OCI-LY3 (cell line): ENCODE data around the gene LGMN.

Source experiments
- H2AFZ ChIP-seq: fragments of 200-600, 300-600 bp; shearing (Covaris generic); 2 replicates; pipeline ENCODE4 v1.6.0; 2014; ENCODE audit warnings: antibody characterized with exemption, low read depth, low read length
- H3K27ac ChIP-seq: fragments of 200-600, 300-600 bp; sonication (generic); 2 replicates; pipeline ENCODE4 v1.5.1; 2014; ENCODE audit warnings: mild to moderate bottlenecking, low read length, moderate library complexity, mixed read lengths
- H3K27me3 ChIP-seq: fragments of 200-600, 300-600 bp; sonication (generic); 2 replicates; pipeline ENCODE4 v1.6.1; 2014; ENCODE audit warnings: low read depth, low read length, mixed read lengths
- H3K36me3 ChIP-seq: fragments of 200-600, 300-600 bp; sonication (generic); replicated peaks from 2 replicates; pipeline ENCODE3; 2014; ENCODE audit warnings: low read depth, low read length, mixed read lengths
- H3K4me1 ChIP-seq: fragments of 300-600, 200-600 bp; sonication (generic); 2 replicates; pipeline ENCODE4 v1.6.1; 2014; ENCODE audit warnings: low read length, mixed read lengths
- H3K4me2 ChIP-seq: fragments of 200-600, 300-600 bp; sonication (generic); 2 replicates; pipeline ENCODE4 v1.6.1; 2014; ENCODE audit warnings: low read length, mixed read lengths
- H3K4me3 ChIP-seq: fragments of 300-600, 200-600 bp; sonication (generic); 2 replicates; pipeline ENCODE4 v1.5.1; 2014; ENCODE audit warnings: antibody characterized with exemption, mild to moderate bottlenecking, low read length, moderate library complexity
- H3K79me2 ChIP-seq: fragments of 300-600, 200-600 bp; shearing (Covaris generic); 2 replicates; pipeline ENCODE4 v1.6.1; 2014; ENCODE audit warnings: mild to moderate bottlenecking, low read length, mixed read lengths
- H3K9ac ChIP-seq: fragments of 300-600, 200-600 bp; shearing (Covaris generic); 2 replicates; pipeline ENCODE4 v1.6.0; 2014; ENCODE audit warnings: mild to moderate bottlenecking, low read length, moderate library complexity
- H3K9me3 ChIP-seq: fragments of 200-600, 300-600 bp; shearing (Covaris generic); 2 replicates; pipeline ENCODE4 v1.6.1; 2014; ENCODE audit warnings: low read length, mixed read lengths; ENCODE audit not compliant: insufficient read depth
- H4K20me1 ChIP-seq: fragments of 200-600, 300-600 bp; sonication (generic); 2 replicates; pipeline ENCODE4 v1.6.1; 2016; ENCODE audit warnings: low read length, mixed read lengths; ENCODE audit not compliant: insufficient read depth
- EZH2phosphoT487 ChIP-seq: fragments of 200-600 bp; shearing (Covaris generic); IDR thresholded peaks from 2 replicates; pipeline ENCODE4 v1.6.1; 2018; ENCODE audit warnings: antibody characterized with exemption, mixed run types, low read depth
- TF ChIP-seq, protein P1 (sequence below): fragments of 200-600, 300-600 bp; sonication (generic); IDR thresholded peaks from 2 replicates; pipeline ENCODE4 v1.5.1; 2014; ENCODE audit warnings: antibody characterized with exemption, low read length, low read depth

LGMN gene

DNA sequence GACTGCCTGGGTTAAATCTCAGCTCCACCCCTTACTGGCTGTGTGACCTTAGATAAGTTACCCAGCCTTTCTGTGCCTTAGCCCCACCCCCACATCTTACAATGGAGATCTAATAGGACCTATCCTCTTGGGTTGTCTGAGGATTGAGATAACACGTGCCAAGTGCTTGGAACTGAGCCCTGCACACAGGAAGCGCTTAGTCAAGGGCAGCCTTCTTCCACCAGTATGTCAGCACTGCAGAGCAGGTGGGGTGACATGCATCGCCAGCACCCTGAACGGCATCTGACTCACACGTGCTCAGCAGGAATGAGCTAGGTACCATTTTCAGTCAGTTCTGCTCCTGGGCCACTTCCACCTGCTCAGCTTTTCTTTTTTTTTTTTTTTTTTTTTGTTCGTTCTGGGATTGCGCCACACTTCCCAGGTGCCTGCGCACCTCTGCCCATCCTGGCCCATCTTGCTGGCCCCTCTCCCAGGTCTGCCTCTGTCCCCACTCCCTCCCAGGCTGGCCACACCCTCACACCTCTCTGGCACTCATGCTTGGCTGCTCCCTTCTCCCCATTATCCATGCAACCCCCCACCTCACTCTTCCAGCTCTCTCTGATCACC lies 19.6 kb downstream of the LGMN start:
- peaks cover 28% of the 10 kb centered on the region for H3K4me1 ChIP-seq
- H2AFZ ChIP-seq = no peak overlapping the region
- H3K27me3 ChIP-seq = peaks cover 24% of the 10 kb centered on the region
- no peak overlapping the region for H3K27ac ChIP-seq
- peak overlapping the region; percentile 51 for H3K4me3 ChIP-seq
- 0 out of 2 replicates have a peak, but pooled peaks have one; percentile 37 for TF ChIP-seq EZH2phosphoT487
- TF ChIP-seq, protein P1, sequence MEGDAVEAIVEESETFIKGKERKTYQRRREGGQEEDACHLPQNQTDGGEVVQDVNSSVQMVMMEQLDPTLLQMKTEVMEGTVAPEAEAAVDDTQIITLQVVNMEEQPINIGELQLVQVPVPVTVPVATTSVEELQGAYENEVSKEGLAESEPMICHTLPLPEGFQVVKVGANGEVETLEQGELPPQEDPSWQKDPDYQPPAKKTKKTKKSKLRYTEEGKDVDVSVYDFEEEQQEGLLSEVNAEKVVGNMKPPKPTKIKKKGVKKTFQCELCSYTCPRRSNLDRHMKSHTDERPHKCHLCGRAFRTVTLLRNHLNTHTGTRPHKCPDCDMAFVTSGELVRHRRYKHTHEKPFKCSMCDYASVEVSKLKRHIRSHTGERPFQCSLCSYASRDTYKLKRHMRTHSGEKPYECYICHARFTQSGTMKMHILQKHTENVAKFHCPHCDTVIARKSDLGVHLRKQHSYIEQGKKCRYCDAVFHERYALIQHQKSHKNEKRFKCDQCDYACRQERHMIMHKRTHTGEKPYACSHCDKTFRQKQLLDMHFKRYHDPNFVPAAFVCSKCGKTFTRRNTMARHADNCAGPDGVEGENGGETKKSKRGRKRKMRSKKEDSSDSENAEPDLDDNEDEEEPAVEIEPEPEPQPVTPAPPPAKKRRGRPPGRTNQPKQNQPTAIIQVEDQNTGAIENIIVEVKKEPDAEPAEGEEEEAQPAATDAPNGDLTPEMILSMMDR = no peak
- H3K9ac ChIP-seq = no peak overlapping the region
- peaks cover 30% of the 10 kb centered on the region for H3K36me3 ChIP-seq
- H3K4me2 ChIP-seq = peak overlapping the region; percentile 75
- no peaks in the 10 kb centered on the region; the same call in 1 of the 2 replicates for H4K20me1 ChIP-seq
- peaks cover 9% of the 10 kb centered on the region for H3K9me3 ChIP-seq
- no peaks in the 10 kb centered on the region for H3K79me2 ChIP-seq

DNA sequence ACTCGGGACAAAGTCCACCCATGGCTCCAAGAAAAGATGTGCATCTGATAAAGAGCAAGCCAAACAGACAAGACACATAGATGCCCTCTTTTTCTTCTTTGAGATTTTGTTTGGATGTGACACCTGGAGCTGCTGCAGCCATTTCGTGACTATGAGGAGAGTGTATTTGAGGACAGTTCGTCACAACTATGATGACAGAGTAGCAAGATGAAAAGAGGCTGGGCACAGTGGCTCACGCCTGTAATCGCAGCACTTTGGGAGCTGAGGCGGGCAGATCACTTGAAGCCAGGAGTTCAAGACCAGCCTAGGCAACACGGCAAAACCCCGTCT lies 21.5 kb downstream of the LGMN start:
- TF ChIP-seq, protein P1 = no peak
- TF ChIP-seq EZH2phosphoT487 = no peak
- H4K20me1 ChIP-seq = no peaks in the 10 kb centered on the region; the same call in 1 of the 2 replicates
- H3K9ac ChIP-seq = no peak overlapping the region
- no peak overlapping the region for H3K4me2 ChIP-seq
- H3K79me2 ChIP-seq = no peaks in the 10 kb centered on the region
- H3K4me1 ChIP-seq = peaks cover 28% of the 10 kb centered on the region
- peaks cover 22% of the 10 kb centered on the region for H3K36me3 ChIP-seq
- no peak overlapping the region for H3K27ac ChIP-seq
- H3K9me3 ChIP-seq = peaks cover 9% of the 10 kb centered on the region
- H3K4me3 ChIP-seq = no peak overlapping the region
- peaks cover 20% of the 10 kb centered on the region for H3K27me3 ChIP-seq
- H2AFZ ChIP-seq = no peak overlapping the region

DNA sequence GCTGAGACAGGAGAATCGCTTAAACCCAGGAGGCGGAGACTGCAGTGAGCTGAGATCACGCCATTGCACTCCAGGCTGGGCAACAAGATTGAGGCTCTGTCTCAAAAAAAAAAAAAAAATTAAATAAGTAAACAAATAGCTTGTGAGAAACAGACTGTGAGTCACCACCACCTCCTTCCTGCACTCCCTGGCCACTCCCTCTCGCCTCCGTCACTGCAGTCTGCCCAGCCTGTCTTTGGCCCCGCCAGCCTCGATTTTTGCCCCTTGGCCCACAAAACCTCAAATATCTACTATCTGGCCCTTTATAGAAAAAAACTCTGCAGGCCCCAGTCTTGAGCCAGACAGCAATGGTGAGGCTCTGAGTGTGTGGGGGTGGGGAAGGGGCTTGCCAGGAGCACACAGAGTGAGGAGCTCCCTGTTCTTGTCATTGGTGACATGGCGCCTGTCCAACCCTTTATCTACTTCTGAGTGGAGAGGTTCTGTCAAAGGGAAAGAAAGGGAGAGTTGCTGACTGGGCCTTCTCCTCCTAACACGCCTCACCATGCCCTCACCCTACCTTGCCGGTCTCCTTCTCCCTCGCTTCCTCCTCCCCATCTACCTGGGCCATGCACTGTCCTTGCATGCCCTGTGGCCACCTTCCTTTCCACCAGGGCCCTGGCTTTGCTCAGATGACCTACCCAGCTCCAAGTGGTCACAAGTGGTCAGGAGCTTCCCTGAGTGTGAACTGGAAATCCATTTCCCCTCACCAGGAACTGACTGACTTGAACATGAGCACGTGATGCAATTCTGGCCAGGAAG lies 22.1 kb downstream of the LGMN start:
- H3K4me2 ChIP-seq = no peak overlapping the region

More for the DNA sequence above, 22.1 kb downstream of the LGMN start:
- Histone ChIP-seq H3K9me3 (peaks cover 5% of the 10 kb centered on the region), H3K27me3 (peaks cover 14% of the 10 kb centered on the region), H3K9ac (no peak overlapping the region), H3K27ac (no peak overlapping the region), H3K79me2 (no peaks in the 10 kb centered on the region), H3K36me3 (peaks cover 16% of the 10 kb centered on the region), H3K4me1 (peaks cover 28% of the 10 kb centered on the region), H4K20me1 (no peaks in the 10 kb centered on the region; the same call in 1 of the 2 replicates), H2AFZ (no peak overlapping the region), H3K4me3 (no peak overlapping the region)
- TF ChIP-seq, protein P1 = no peak
- no peak for TF ChIP-seq EZH2phosphoT487
